HG03175 (cell line): ENCODE data around the gene DNAJC18.
A peak's percentile ranks its signal among the peaks of the same experiment; 100 is the strongest.

Experiments used
- ATAC-seq: cut with Tn5 transposase; IDR thresholded peaks from one replicate; pipeline ENCODE4 v1.9.1; 2021; ENCODE audit warnings: mild to moderate bottlenecking, moderate library complexity; ENCODE audit not compliant: unreplicated experiment

The DNAJC18 gene

GRCh38 chr5:139406963-139407362 lies 32.4 kb downstream of the DNAJC18 start:
- no peak for ATAC-seq

- ATAC-seq: no peak
Measured at GRCh38 chr5:139404484-139404840, 34.9 kb downstream of the DNAJC18 start.

GRCh38 chr5:139403787-139404483 lies 35.4 kb downstream of the DNAJC18 start, which contains the start of gene SPATA24:
Gene SPATA24, minus strand, starts transcription at chr5:139404089. Its CDS starts 29 bp downstream, at chr5:139404060.
- peak; percentile 88 for ATAC-seq

GRCh38 chr5:139403418-139403786 lies 35.9 kb downstream of the DNAJC18 start:
- ATAC-seq: no peak

GRCh38 chr5:139402561-139403158 lies 36.7 kb downstream of the DNAJC18 start:
- ATAC-seq: no peak

- no peak for ATAC-seq
Measured at GRCh38 chr5:139401546-139401945, 37.8 kb downstream of the DNAJC18 start.

- no peak for ATAC-seq
Measured at GRCh38 chr5:139399501-139400121, 39.7 kb downstream of the DNAJC18 start.

GRCh38 chr5:139397921-139398320 lies 41.4 kb downstream of the DNAJC18 start:
- no peak for ATAC-seq

GRCh38 chr5:139396691-139397090 lies 42.6 kb downstream of the DNAJC18 start:
- no peak for ATAC-seq

GRCh38 chr5:139395844-139396640 lies 43.3 kb downstream of the DNAJC18 start:
- ATAC-seq: no peak

GRCh38 chr5:139394654-139395566 lies 44.4 kb downstream of the DNAJC18 start, which contains the start of gene PROB1:
Gene PROB1, minus strand, starts transcription at chr5:139395104. Its CDS starts 23 bp downstream, at chr5:139395081.
- no peak for ATAC-seq

- ATAC-seq: no peak
Measured at GRCh38 chr5:139394123-139394653, 45.1 kb downstream of the DNAJC18 start.

GRCh38 chr5:139393497-139394122 lies 45.7 kb downstream of the DNAJC18 start:
- ATAC-seq: no peak

GRCh38 chr5:139392678-139393496 lies 46.4 kb downstream of the DNAJC18 start:
- ATAC-seq: peak; percentile 55

GRCh38 chr5:139392324-139392677 lies 47.0 kb downstream of the DNAJC18 start:
- ATAC-seq: peak; percentile 11

GRCh38 chr5:139391570-139392323 lies 47.6 kb downstream of the DNAJC18 start:
- peak; percentile 0 for ATAC-seq

- no peak for ATAC-seq
Measured at GRCh38 chr5:139390639-139391569, 48.4 kb downstream of the DNAJC18 start.
